PC-9 (cell line): Measurements from ENCODE around the gene SYNDIG1. TPM values are rescaled to one million over a fixed set of nuclear protein-coding genes. Genes with fewer than 3 reads are reported as not detected.

Source experiments
- BruUV-seq: library from RNA; stranded (reverse); fragments of 400-500 nt; replicated peaks from 2 replicates; lab custom pipeline; 2021; lab: Mats Ljungman, UMichigan
- CTCF ChIA-PET: fragments of 300-600 bp; sonication (Branson Sonifier 250); formaldehyde crosslinking; loops from one replicate; lab custom pipeline; 2022; ENCODE audit warnings: antibody characterized with exemption; lab: Charles Lee
- POLR2A ChIA-PET: fragments of 300-600 bp; sonication (Branson Sonifier 250); formaldehyde crosslinking; loops from one replicate; lab custom pipeline; 2022; ENCODE audit warnings: antibody characterized with exemption; ENCODE audit not compliant: unreplicated experiment; lab: Charles Lee
- DNase-seq, 2 experiments: peaks; one replicate each; pipeline versions ENCODE4 v3.0.0 to v3.0.0-alpha.2; 2015 to 2022; ENCODE audit warnings: mixed read lengths in 1 of 2
- H2AFZ ChIP-seq: fragments of 200-600 bp; sonication (generic); 2 replicates; pipeline ENCODE4 v1.8.1; 2017; ENCODE audit warnings: antibody characterized with exemption
- H3F3A ChIP-seq: fragments of 200-600 bp; sonication (generic); 2 replicates; pipeline ENCODE4 v1.8.1; 2017; ENCODE audit warnings: antibody characterized with exemption, mild to moderate bottlenecking, low read depth; ENCODE audit not compliant: insufficient read depth
- H3K27ac ChIP-seq: fragments of 200-600 bp; sonication (generic); 2 replicates; pipeline ENCODE4 v1.6.1; 2016; ENCODE audit warnings: mixed run types
- H3K27me3 ChIP-seq: fragments of 200-600 bp; sonication (generic); 2 replicates; pipeline ENCODE4 v1.6.1; 2016; ENCODE audit warnings: low read depth, mixed run types; ENCODE audit not compliant: insufficient read depth
- H3K36me3 ChIP-seq: fragments of 200-600 bp; sonication (generic); 2 replicates; pipeline ENCODE4 v1.6.1; 2016; ENCODE audit warnings: low read depth, mixed run types
- H3K4me1 ChIP-seq: fragments of 200-600 bp; sonication (generic); replicated peaks from 2 replicates; pipeline ENCODE4 v1.6.1; 2016; ENCODE audit warnings: mixed run types; ENCODE audit not compliant: insufficient read depth
- H3K4me2 ChIP-seq: fragments of 200-600 bp; sonication (generic); 2 replicates; pipeline ENCODE4 v1.6.1; 2017; ENCODE audit warnings: mixed run types
- H3K4me3 ChIP-seq: fragments of 200-600 bp; sonication (generic); 2 replicates; pipeline ENCODE4 v1.6.1; 2016; ENCODE audit warnings: mixed run types
- H3K79me2 ChIP-seq: fragments of 200-600 bp; sonication (generic); 2 replicates; pipeline ENCODE4 v1.6.1; 2017; ENCODE audit warnings: low read depth, mixed run types
- H3K9me2 ChIP-seq: fragments of 200-600 bp; sonication (generic); 2 replicates; pipeline ENCODE4 v1.8.1; 2017; ENCODE audit warnings: mild to moderate bottlenecking; ENCODE audit not compliant: insufficient read depth
- H3K9me3 ChIP-seq: fragments of 200-600 bp; sonication (generic); 2 replicates; pipeline ENCODE4 v1.8.1; 2016; ENCODE audit warnings: low read depth; ENCODE audit not compliant: insufficient read depth
- H4K20me1 ChIP-seq: fragments of 200-600 bp; sonication (generic); 2 replicates; pipeline ENCODE4 v1.8.1; 2017; ENCODE audit not compliant: insufficient read depth
- EZH2 ChIP-seq: fragments of 200-600 bp; sonication (generic); IDR thresholded peaks from 2 replicates; pipeline ENCODE4 v1.8.0; 2017; ENCODE audit warnings: antibody characterized with exemption, low read depth
- intact Hi-C: fragments of 100-400 bp; cut with micrococcal nuclease; formaldehyde crosslinking; loops from one replicate; pipeline ENCODE4 v1.10.0; 2022; ENCODE audit not compliant: unreplicated experiment
- total RNA-seq: library from RNA; stranded (reverse); gene quantifications from 2 replicates; pipeline ENCODE4 v1.2.3, GENCODE V29; 2021
- TF ChIP-seq, protein P1 (sequence below): fragments of 200-600 bp; sonication (generic); conservative IDR thresholded peaks from 2 replicates; pipeline ENCODE4 v1.6.1; 2017; ENCODE audit warnings: mixed run types, antibody characterized with exemption, mild to moderate bottlenecking, moderate library complexity

The SYNDIG1 gene
- total RNA-seq, 1 experiment from 2014 or later: 0.17 TPM

- ChIA-PET POLR2A (no interaction called here), CTCF (no interaction called here)
- Histone ChIP-seq H3K4me2 (no peak overlapping the region), H3K36me3 (no peaks in the 10 kb centered on the region), H3K27me3 (no peaks in the 10 kb centered on the region), H4K20me1 (no peaks in the 10 kb centered on the region), H3F3A (no peaks in the 10 kb centered on the region), H3K4me1 (peaks cover 5% of the 10 kb centered on the region; the same call in 1 of the 2 replicates), H3K9me3 (0 out of 2 replicates have a peak, but pooled peaks cover 4% of the 10 kb centered on the region), H3K27ac (no peak overlapping the region), H3K79me2 (no peaks in the 10 kb centered on the region), H3K9me2 (no peaks in the 10 kb centered on the region), H3K4me3 (no peak overlapping the region), H2AFZ (no peak overlapping the region)
- intact Hi-C loops: no loop called here
- TF ChIP-seq, protein P1, sequence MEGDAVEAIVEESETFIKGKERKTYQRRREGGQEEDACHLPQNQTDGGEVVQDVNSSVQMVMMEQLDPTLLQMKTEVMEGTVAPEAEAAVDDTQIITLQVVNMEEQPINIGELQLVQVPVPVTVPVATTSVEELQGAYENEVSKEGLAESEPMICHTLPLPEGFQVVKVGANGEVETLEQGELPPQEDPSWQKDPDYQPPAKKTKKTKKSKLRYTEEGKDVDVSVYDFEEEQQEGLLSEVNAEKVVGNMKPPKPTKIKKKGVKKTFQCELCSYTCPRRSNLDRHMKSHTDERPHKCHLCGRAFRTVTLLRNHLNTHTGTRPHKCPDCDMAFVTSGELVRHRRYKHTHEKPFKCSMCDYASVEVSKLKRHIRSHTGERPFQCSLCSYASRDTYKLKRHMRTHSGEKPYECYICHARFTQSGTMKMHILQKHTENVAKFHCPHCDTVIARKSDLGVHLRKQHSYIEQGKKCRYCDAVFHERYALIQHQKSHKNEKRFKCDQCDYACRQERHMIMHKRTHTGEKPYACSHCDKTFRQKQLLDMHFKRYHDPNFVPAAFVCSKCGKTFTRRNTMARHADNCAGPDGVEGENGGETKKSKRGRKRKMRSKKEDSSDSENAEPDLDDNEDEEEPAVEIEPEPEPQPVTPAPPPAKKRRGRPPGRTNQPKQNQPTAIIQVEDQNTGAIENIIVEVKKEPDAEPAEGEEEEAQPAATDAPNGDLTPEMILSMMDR: no peak
- no peak for TF ChIP-seq EZH2
- DNase-seq: no peak
- BruUV-seq: no TSS peak
Measured at GRCh38 chr20:24565835-24566351, 96.5 kb downstream of the SYNDIG1 start.

- intact Hi-C loops: no loop called here
- H3K36me3 ChIP-seq: no peaks in the 10 kb centered on the region
- ChIA-PET POLR2A (no interaction called here), CTCF (interaction anchor here (0.6 kb wide), 1 partner anchor 452 kb away, joined by 4 read pairs; no protein-coding TSS in a partner anchor)
- no TSS peak for BruUV-seq
- no peaks in the 10 kb centered on the region for H3K79me2 ChIP-seq
- no peaks in the 10 kb centered on the region for H3F3A ChIP-seq
- no peaks in the 10 kb centered on the region for H4K20me1 ChIP-seq
- no peak overlapping the region for H3K27ac ChIP-seq
- no peaks in the 10 kb centered on the region for H3K4me1 ChIP-seq
- H2AFZ ChIP-seq: no peak overlapping the region
- no peaks in the 10 kb centered on the region for H3K9me2 ChIP-seq
- no peak for DNase-seq
- no peak overlapping the region for H3K4me2 ChIP-seq
- TF ChIP-seq, protein P1: no peak
- TF ChIP-seq EZH2: no peak
- 0 out of 2 replicates have a peak, but pooled peaks cover 4% of the 10 kb centered on the region for H3K9me3 ChIP-seq
- H3K27me3 ChIP-seq: no peaks in the 10 kb centered on the region
- no peak overlapping the region for H3K4me3 ChIP-seq
Measured at GRCh38 chr20:24566656-24567055, 97.2 kb downstream of the SYNDIG1 start.

GRCh38 chr20:24567508-24567907 lies 98.1 kb downstream of the SYNDIG1 start:
- BruUV-seq: no TSS peak
- no peaks in the 10 kb centered on the region for H3F3A ChIP-seq
- POLR2A ChIA-PET: no interaction called here
- no peak overlapping the region for H3K4me3 ChIP-seq
- intact Hi-C loops: no loop called here
- no peaks in the 10 kb centered on the region for H3K9me2 ChIP-seq
- H3K36me3 ChIP-seq: no peaks in the 10 kb centered on the region
- H3K27ac ChIP-seq: no peak overlapping the region
- CTCF ChIA-PET: no interaction called here
- H4K20me1 ChIP-seq: no peaks in the 10 kb centered on the region
- 0 out of 2 replicates have a peak, but pooled peaks cover 2% of the 10 kb centered on the region for H3K9me3 ChIP-seq
- TF ChIP-seq, protein P1: no peak
- no peak for TF ChIP-seq EZH2
- H3K4me1 ChIP-seq: no peaks in the 10 kb centered on the region
- DNase-seq: no peak
- H2AFZ ChIP-seq: no peak overlapping the region
- no peaks in the 10 kb centered on the region for H3K27me3 ChIP-seq
- no peak overlapping the region for H3K4me2 ChIP-seq
- H3K79me2 ChIP-seq: no peaks in the 10 kb centered on the region
